Esophagus squamous epithelium (tissue), 5 donors: ENCODE results near the gene CROCC. TPM values are rescaled to one million over a fixed set of nuclear protein-coding genes. Genes with fewer than 3 reads are reported as not detected.

Source experiments
- DNase-seq: peaks from one replicate; lab custom pipeline; 2025; lab: John Stamatoyannopoulos, UW
- H3K27ac ChIP-seq, 4 donors: fragments of 200-600 bp; sonication (generic); one replicate each; pipeline ENCODE4 v1.5.1; 2016 to 2019; ENCODE audit warnings: mild to moderate bottlenecking in 1 of 4
- H3K27me3 ChIP-seq, 4 donors: fragments of 200-600 bp; sonication (generic); 1 replicate in 3 of 4; 2 replicates in 1 of 4; pipeline versions ENCODE4 v1.5.1 to v1.6.0; 2017 to 2021; ENCODE audit warnings: antibody characterized with exemption in 1 of 4
- H3K36me3 ChIP-seq, 3 donors: fragments of 200-600 bp; sonication (generic); one replicate each; pipeline ENCODE4 v1.5.1; 2016 to 2019
- H3K4me1 ChIP-seq, 3 donors: fragments of 200-600 bp; sonication (generic); one replicate each; pipeline ENCODE4 v1.5.1; 2017 to 2019
- H3K4me3 ChIP-seq, 4 donors: fragments of 200-600 bp; sonication (generic); 1 replicate in 3 of 4; 2 replicates in 1 of 4; pipeline ENCODE4 v1.5.1; 2016 to 2019; ENCODE audit warnings: mild to moderate bottlenecking in 2 of 4, moderate library complexity in 1 of 4
- H3K9me3 ChIP-seq, 3 donors: fragments of 200-600 bp; sonication (generic); one replicate each; pipeline ENCODE4 v1.5.1; 2016 to 2019
- CTCF ChIP-seq, 6 experiments: fragments of 450-650 bp in 4 of 6; fragments of 200-600 bp in 2 of 6; sonication (generic) in 2 of 6; IDR thresholded peaks; one replicate each; pipeline ENCODE4 v1.5.1; 2016 to 2019; ENCODE audit warnings: antibody characterized with exemption in 6 of 6, mild to moderate bottlenecking in 4 of 6, moderate library complexity in 4 of 6
- POLR2A ChIP-seq, 4 donors: fragments of 450-650 bp; IDR thresholded peaks; one replicate each; pipeline ENCODE4 v1.6.1; 2017; ENCODE audit warnings: antibody characterized with exemption in 4 of 4, mild to moderate bottlenecking in 4 of 4, moderate library complexity in 3 of 4
- WGBS, 2 donors: methylation state at CpG; one replicate each; pipeline ENCODE4 v1.1.5; 2018; 5-methylcytosine and 5-hydroxymethylcytosine counted together
- intact Hi-C: fragments of 100-400 bp; cut with DNase I; formaldehyde crosslinking; loops from one replicate; pipeline ENCODE4 v1.15.0; 2022
- total RNA-seq, 4 donors: library from RNA; depleted of rRNA; stranded (reverse); fragments of >200 nt; gene quantifications; one replicate each; pipeline ENCODE4 v1.1.0, GENCODE V29; 2016
- donor health status: DM: yes; HTN: yes; CAD: no.

Gene CROCC
- total RNA-seq, 4 donors from 2014 or later = 8.5 to 43.1 (median 30.2) TPM

GRCh38 chr1:17007121-17007520 is 85.4 kb downstream of the CROCC start:
- no peaks in the 10 kb centered on the region for H3K9me3 ChIP-seq
- peaks cover 19 to 52% (median 27%) of the 10 kb centered on the region in 3 donors for H3K4me1 ChIP-seq
- TF ChIP-seq CTCF (IDR thresholded peaks at IDR 0.05) (no peak), POLR2A (IDR thresholded peaks at IDR 0.05) (no peak)
- peaks cover 9 to 43% (median 19%) of the 10 kb centered on the region in 3 donors for H3K36me3 ChIP-seq
- intact Hi-C loops = no loop called here
- no peaks in the 10 kb centered on the region for H3K27me3 ChIP-seq
- no peak for DNase-seq
- H3K27ac ChIP-seq = no peak overlapping the region
- 82 to 93% methylated on average over 4 to 6 of the region's 8 CpGs for WGBS, 2 donors
- H3K4me3 ChIP-seq = no peak overlapping the region

DNA sequence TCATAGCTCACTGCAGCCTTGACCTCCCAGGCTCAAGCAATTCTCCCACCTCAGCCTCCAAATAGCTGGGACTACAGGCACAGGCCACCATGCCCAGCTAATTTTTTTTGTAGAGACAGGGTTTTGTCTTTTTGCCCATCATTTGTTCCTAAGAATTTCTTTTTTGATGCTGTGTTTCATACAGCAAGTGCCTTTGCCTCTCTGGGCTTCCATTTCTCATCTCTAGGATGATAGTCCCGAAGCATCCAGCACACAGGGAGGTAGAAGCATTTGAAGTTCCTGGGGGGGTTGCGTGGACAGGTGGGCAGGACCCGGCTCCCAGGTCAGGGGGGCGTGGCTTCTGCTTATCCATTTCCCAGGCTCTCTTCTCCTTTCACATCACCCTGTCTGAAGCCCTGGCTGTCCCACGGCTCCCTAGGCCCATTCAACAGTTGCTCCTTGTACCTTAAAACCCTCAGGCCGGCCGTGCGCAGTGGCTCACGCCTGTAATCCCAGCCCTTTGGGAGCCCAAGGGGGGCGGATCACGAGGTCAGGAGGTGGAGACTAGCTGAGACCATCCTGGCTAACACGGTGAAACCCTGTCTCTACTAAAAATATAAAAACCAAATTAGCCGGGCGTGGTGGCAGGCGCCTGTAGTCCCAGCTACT is 86.6 kb downstream of the CROCC start:
- TF ChIP-seq CTCF (IDR thresholded peaks at IDR 0.05) (no peak), POLR2A (IDR thresholded peaks at IDR 0.05) (no peak)

DNA sequence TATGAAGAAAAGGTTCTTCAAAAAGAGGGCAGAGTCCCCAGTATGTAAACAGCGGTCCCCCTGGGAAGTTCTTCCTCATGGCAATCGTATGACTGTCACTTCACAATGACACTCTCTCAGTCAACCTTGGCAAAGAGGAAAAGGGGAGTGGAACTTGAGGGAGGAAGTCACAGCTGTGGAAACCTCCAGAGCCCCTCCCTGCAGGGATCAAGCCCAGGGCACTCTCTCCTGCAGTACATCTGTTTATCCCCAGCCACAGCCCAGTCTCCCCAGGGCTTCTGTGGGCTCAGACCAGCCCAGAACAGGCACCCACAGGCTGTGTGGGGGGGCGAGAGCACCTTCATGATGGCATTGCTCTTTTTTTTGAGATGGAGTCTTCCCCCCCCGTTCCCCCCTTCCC is 88.0 kb downstream of the CROCC start:
- DNase-seq = no peak

More for the DNA sequence above, 86.6 kb downstream of the CROCC start:
- no peak overlapping the region for H3K27ac ChIP-seq
- H3K4me3 ChIP-seq = no peak overlapping the region
- H3K36me3 ChIP-seq = peaks cover 9 to 30% (median 11%) of the 10 kb centered on the region in 3 donors
- no peaks in the 10 kb centered on the region for H3K9me3 ChIP-seq
- peaks cover 0 to 10% (median 0%) of the 10 kb centered on the region in 4 donors for H3K27me3 ChIP-seq
- WGBS, 2 donors = 96 to 98% methylated on average over 7 to 12 of the region's 15 CpGs
- intact Hi-C loops = no loop called here
- no peak for DNase-seq
- peaks cover 23 to 52% (median 32%) of the 10 kb centered on the region in 3 donors for H3K4me1 ChIP-seq

GRCh38 chr1:17011092-17011438 is 89.3 kb downstream of the CROCC start:
- Histone ChIP-seq H3K27me3 (peaks cover 0 to 10% (median 0%) of the 10 kb centered on the region in 4 donors), H3K4me3 (peak overlapping the region; percentile 59 to 98 (median 80)), H3K9me3 (no peaks in the 10 kb centered on the region), H3K27ac (peak overlapping the region; percentile 77 to 88 (median 82)), H3K4me1 (peaks cover 25 to 41% (median 28%) of the 10 kb centered on the region in 3 donors), H3K36me3 (peaks cover 0 to 5% (median 0%) of the 10 kb centered on the region in 3 donors)
- no peak for TF ChIP-seq CTCF (IDR thresholded peaks at IDR 0.05)
- no peak for TF ChIP-seq POLR2A (IDR thresholded peaks at IDR 0.05)
- intact Hi-C loops = no loop called here
- no peak for DNase-seq
- WGBS, 2 donors = 5 to 7% methylated on average over 3 to 4 of the region's 15 CpGs

More for the DNA sequence above, 88.0 kb downstream of the CROCC start:
- H3K9me3 ChIP-seq = no peaks in the 10 kb centered on the region
- peaks cover 2 to 19% (median 7%) of the 10 kb centered on the region in 3 donors for H3K36me3 ChIP-seq
- peaks cover 0 to 10% (median 0%) of the 10 kb centered on the region in 4 donors for H3K27me3 ChIP-seq
- WGBS, 2 donors = 55 to 80% methylated on average over 1 to 3 of the region's 4 CpGs
- intact Hi-C loops = no loop called here
- TF ChIP-seq POLR2A (IDR thresholded peaks at IDR 0.05) = no peak
- no peak for TF ChIP-seq CTCF (IDR thresholded peaks at IDR 0.05)
- H3K27ac ChIP-seq = peak overlapping the region in 2 of 4 donors; percentile 83 to 88
- no peak overlapping the region for H3K4me3 ChIP-seq
- peaks cover 23 to 38% (median 27%) of the 10 kb centered on the region in 3 donors for H3K4me1 ChIP-seq
